GM19351 (cell line): ENCODE measurements around the gene SEPSECS.

ENCODE experiments used
- ATAC-seq: cut with Tn5 transposase; IDR thresholded peaks from one replicate; pipeline ENCODE4 v1.9.1; 2021; ENCODE audit warnings: mild to moderate bottlenecking, moderate library complexity; ENCODE audit not compliant: unreplicated experiment

The SEPSECS gene

GRCh38 chr4:25157081-25157480 is 3.2 kb downstream of the SEPSECS start:
- no peak for ATAC-seq

- no peak for ATAC-seq
These were observed 4.3 kb downstream of the SEPSECS start for GRCh38 chr4:25155947-25156346.

GRCh38 chr4:25154594-25155265 is 5.5 kb downstream of the SEPSECS start:
- no peak for ATAC-seq

- no peak for ATAC-seq
These were observed 14.2 kb downstream of the SEPSECS start for GRCh38 chr4:25146076-25146475.

GRCh38 chr4:25144870-25145481 is 15.3 kb downstream of the SEPSECS start:
- ATAC-seq, result no peak

- ATAC-seq, result no peak
These were observed 17.8 kb downstream of the SEPSECS start for GRCh38 chr4:25142468-25142867.

GRCh38 chr4:25141592-25141991 is 18.7 kb downstream of the SEPSECS start:
- no peak for ATAC-seq

GRCh38 chr4:25133132-25133531 is 27.1 kb downstream of the SEPSECS start:
- no peak for ATAC-seq

- ATAC-seq, result no peak
These were observed 28.3 kb downstream of the SEPSECS start for GRCh38 chr4:25131926-25132325.

GRCh38 chr4:25131381-25131780 is 28.9 kb downstream of the SEPSECS start:
- no peak for ATAC-seq

- no peak for ATAC-seq
These were observed 30.3 kb downstream of the SEPSECS start for GRCh38 chr4:25129917-25130316.

GRCh38 chr4:25128671-25129070 is 31.6 kb downstream of the SEPSECS start:
- ATAC-seq, result no peak

GRCh38 chr4:25123236-25123635 is 37.0 kb downstream of the SEPSECS start:
- peak; percentile 98 for ATAC-seq

GRCh38 chr4:25120146-25120940 is 39.9 kb downstream of the SEPSECS start:
- no peak for ATAC-seq

- ATAC-seq, result no peak
These were observed 42.4 kb downstream of the SEPSECS start for GRCh38 chr4:25117716-25118472.

- no peak for ATAC-seq
These were observed 43.0 kb downstream of the SEPSECS start for GRCh38 chr4:25117274-25117673.

GRCh38 chr4:25113915-25114904 is 46.0 kb downstream of the SEPSECS start:
- ATAC-seq, result no peak

- ATAC-seq, result no peak
These were observed 47.3 kb downstream of the SEPSECS start for GRCh38 chr4:25112995-25113380.

GRCh38 chr4:25112366-25112994 is 47.8 kb downstream of the SEPSECS start:
- ATAC-seq, result no peak
